ENCODE results near the gene TSHZ1. TPM values are rescaled to one million over a fixed set of nuclear protein-coding genes. Genes with fewer than 3 reads are reported as not detected.

The TSHZ1 gene
- polyA plus RNA-seq, 1 donor from 2014 or later, result 1.1 TPM

GRCh38 chr18:75226286-75226955 lies 15.8 kb downstream of the TSHZ1 start:
- H3K36me3 ChIP-seq (ENCODE audit: insufficient read depth, low read length), result no peaks in the 10 kb centered on the region
- no peaks in the 10 kb centered on the region for H3K27me3 ChIP-seq (ENCODE audit: insufficient read depth, low read depth, low read length)
- H3K9me2 ChIP-seq (ENCODE audit: insufficient read depth, low read length), result no peaks in the 10 kb centered on the region
- H3K9ac ChIP-seq (ENCODE audit: low read length), result no peak overlapping the region
- H3K9me3 ChIP-seq (ENCODE audit: low read length), result no peaks in the 10 kb centered on the region
- no peaks in the 10 kb centered on the region for H3K79me2 ChIP-seq (replicated peaks; ENCODE audit: insufficient read depth, low read length)
- no peak for TF ChIP-seq POLR2AphosphoS5 (IDR thresholded peaks at IDR 0.05)
- no peak for TF ChIP-seq CTCF (IDR thresholded peaks at IDR 0.05; ENCODE audit: poor library complexity, severe bottlenecking)
- no peak for TF ChIP-seq SMC3 (conservative IDR thresholded peaks at IDR 0.05; ENCODE audit: poor library complexity)
- TF ChIP-seq RAD21 (conservative IDR thresholded peaks at IDR 0.05), result no peak
- TF ChIP-seq MXI1 (conservative IDR thresholded peaks at IDR 0.05; ENCODE audit: poor library complexity, severe bottlenecking), result no peak
- TF ChIP-seq TAF1 (IDR thresholded peaks at IDR 0.05; ENCODE audit: low read depth), result no peak
- no peak for TF ChIP-seq EP300 (conservative IDR thresholded peaks at IDR 0.05; ENCODE audit: poor library complexity, severe bottlenecking)
- TF ChIP-seq, protein P1, sequence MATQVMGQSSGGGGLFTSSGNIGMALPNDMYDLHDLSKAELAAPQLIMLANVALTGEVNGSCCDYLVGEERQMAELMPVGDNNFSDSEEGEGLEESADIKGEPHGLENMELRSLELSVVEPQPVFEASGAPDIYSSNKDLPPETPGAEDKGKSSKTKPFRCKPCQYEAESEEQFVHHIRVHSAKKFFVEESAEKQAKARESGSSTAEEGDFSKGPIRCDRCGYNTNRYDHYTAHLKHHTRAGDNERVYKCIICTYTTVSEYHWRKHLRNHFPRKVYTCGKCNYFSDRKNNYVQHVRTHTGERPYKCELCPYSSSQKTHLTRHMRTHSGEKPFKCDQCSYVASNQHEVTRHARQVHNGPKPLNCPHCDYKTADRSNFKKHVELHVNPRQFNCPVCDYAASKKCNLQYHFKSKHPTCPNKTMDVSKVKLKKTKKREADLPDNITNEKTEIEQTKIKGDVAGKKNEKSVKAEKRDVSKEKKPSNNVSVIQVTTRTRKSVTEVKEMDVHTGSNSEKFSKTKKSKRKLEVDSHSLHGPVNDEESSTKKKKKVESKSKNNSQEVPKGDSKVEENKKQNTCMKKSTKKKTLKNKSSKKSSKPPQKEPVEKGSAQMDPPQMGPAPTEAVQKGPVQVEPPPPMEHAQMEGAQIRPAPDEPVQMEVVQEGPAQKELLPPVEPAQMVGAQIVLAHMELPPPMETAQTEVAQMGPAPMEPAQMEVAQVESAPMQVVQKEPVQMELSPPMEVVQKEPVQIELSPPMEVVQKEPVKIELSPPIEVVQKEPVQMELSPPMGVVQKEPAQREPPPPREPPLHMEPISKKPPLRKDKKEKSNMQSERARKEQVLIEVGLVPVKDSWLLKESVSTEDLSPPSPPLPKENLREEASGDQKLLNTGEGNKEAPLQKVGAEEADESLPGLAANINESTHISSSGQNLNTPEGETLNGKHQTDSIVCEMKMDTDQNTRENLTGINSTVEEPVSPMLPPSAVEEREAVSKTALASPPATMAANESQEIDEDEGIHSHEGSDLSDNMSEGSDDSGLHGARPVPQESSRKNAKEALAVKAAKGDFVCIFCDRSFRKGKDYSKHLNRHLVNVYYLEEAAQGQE (IDR thresholded peaks at IDR 0.05; ENCODE audit: borderline replicate concordance), result no peak
- no peak for TF ChIP-seq EZH2 (IDR thresholded peaks at IDR 0.05; ENCODE audit: borderline replicate concordance, insufficient read depth, low read length, poor library complexity, severe bottlenecking)
- H3F3A ChIP-seq (ENCODE audit: insufficient read depth, low read length, poor library complexity, severe bottlenecking), result no peaks in the 10 kb centered on the region
- H4K20me1 ChIP-seq (ENCODE audit: insufficient read depth), result no peaks in the 10 kb centered on the region
- no peak overlapping the region for H3K4me3 ChIP-seq (ENCODE audit: low read length)
- H3K4me2 ChIP-seq (ENCODE audit: low read length), result no peak overlapping the region
- no peak overlapping the region for H3K27ac ChIP-seq (ENCODE audit: low read length)
- no peak overlapping the region for H2AFZ ChIP-seq (ENCODE audit: low read depth, low read length)

GRCh38 chr18:75226956-75227316 lies 16.3 kb downstream of the TSHZ1 start:
- H3K4me3 ChIP-seq (ENCODE audit: low read length), result no peak overlapping the region

More at GRCh38 chr18:75226956-75227316, 16.3 kb downstream of the TSHZ1 start:
- Histone ChIP-seq H3K4me2 (ENCODE audit: low read length) (no peak overlapping the region), H3K27ac (ENCODE audit: low read length) (no peak overlapping the region), H3K9me3 (ENCODE audit: low read length) (no peaks in the 10 kb centered on the region), H3K27me3 (ENCODE audit: insufficient read depth, low read depth, low read length) (no peaks in the 10 kb centered on the region), H3K79me2 (replicated peaks; ENCODE audit: insufficient read depth, low read length) (no peaks in the 10 kb centered on the region), H4K20me1 (ENCODE audit: insufficient read depth) (no peaks in the 10 kb centered on the region), H3K36me3 (ENCODE audit: insufficient read depth, low read length) (no peaks in the 10 kb centered on the region), H3F3A (ENCODE audit: insufficient read depth, low read length, poor library complexity, severe bottlenecking) (no peaks in the 10 kb centered on the region), H3K9ac (ENCODE audit: low read length) (no peak overlapping the region), H3K9me2 (ENCODE audit: insufficient read depth, low read length) (no peaks in the 10 kb centered on the region), H2AFZ (ENCODE audit: low read depth, low read length) (no peak overlapping the region)
- no peak for TF ChIP-seq MXI1 (conservative IDR thresholded peaks at IDR 0.05; ENCODE audit: poor library complexity, severe bottlenecking)
- TF ChIP-seq RAD21 (conservative IDR thresholded peaks at IDR 0.05), result no peak
- TF ChIP-seq, protein P1 (IDR thresholded peaks at IDR 0.05; ENCODE audit: borderline replicate concordance), result no peak
- no peak for TF ChIP-seq TAF1 (IDR thresholded peaks at IDR 0.05; ENCODE audit: low read depth)
- TF ChIP-seq CTCF (IDR thresholded peaks at IDR 0.05; ENCODE audit: poor library complexity, severe bottlenecking), result no peak
- no peak for TF ChIP-seq SMC3 (conservative IDR thresholded peaks at IDR 0.05; ENCODE audit: poor library complexity)
- no peak for TF ChIP-seq POLR2AphosphoS5 (IDR thresholded peaks at IDR 0.05)
- no peak for TF ChIP-seq EP300 (conservative IDR thresholded peaks at IDR 0.05; ENCODE audit: poor library complexity, severe bottlenecking)
- no peak for TF ChIP-seq EZH2 (IDR thresholded peaks at IDR 0.05; ENCODE audit: borderline replicate concordance, insufficient read depth, low read length, poor library complexity, severe bottlenecking)

Data from neural cell (in vitro differentiated cells).